Skin of body (tissue), 2 donors: ENCODE results near the gene MIA2. TPM values are rescaled to one million over a fixed set of nuclear protein-coding genes. Genes with fewer than 3 reads are reported as not detected.

Experiments
- DNase-seq: peaks from one replicate; lab custom pipeline; 2025; lab: John Stamatoyannopoulos, UW
- total RNA-seq: library from RNA; depleted of rRNA; stranded (reverse); fragments of >200 nt; gene quantifications from one replicate; pipeline ENCODE4 v1.2.3, GENCODE V29; 2014

MIA2 gene
- total RNA-seq, 1 donor from 2014 or later: 19.9 TPM

DNA sequence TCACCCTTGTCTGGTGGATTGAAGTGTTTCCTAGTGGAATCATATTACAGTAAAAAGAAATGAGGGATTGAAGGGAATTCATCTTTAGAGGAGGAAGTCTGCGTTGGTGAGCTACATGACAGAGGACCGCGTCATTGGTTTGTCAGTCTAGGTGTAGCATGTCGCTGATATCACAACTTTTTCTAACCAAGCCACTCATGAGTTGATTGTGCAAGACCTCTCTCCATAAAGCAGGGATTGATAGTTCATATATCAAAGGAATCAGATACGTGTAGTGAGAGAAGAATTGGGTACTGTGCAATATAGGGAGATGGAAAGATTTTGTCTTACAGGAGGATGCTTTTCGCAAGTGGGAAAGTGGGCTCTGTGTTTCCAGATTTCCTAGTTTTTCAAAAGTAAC is 201.5 kb downstream of the MIA2 start:
- no peak for DNase-seq

Other genes starting within 250 kb of the MIA2 start
- 103 TPM for gene SEC23A, start 130.7 kb upstream of the MIA2 start, total RNA-seq
- 33.9 TPM for gene GEMIN2, start 119.6 kb upstream of the MIA2 start, total RNA-seq
- 30.8 TPM for gene TRAPPC6B, start 63.6 kb upstream of the MIA2 start, total RNA-seq
- 38.3 TPM for gene PNN, start 58.7 kb upstream of the MIA2 start, total RNA-seq
- gene FBXO33, start 198.5 kb downstream of the MIA2 start, total RNA-seq: 12.3 TPM